ENCODE data around the gene ATG16L2.

Gene ATG16L2

DNA sequence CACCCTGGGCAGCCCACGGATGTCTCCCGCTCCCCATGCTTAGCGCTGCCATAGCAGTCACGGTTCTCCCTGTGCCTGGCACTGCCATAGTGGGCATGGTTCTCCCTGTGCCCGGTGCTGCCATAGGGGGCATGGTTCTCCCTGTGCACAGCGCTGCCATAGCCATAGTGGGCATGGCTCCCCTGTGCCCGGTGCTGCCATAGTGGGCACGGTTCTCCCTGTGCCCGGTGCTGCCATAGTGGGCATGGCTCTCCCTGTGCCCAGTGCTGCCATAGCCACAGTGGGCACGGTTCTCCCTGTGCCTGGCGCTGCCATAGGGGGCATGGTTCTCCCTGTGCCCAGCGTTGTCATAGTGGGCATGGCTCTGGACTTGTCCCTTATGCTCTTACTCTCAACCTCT lies 42.2 kb upstream of the ATG16L2 start:
- TF ChIP-seq HIC1 (tag by site-specific recombination; IDR thresholded peaks at IDR 0.05) (peak; percentile 77), ZNF146 (tag by site-specific recombination; IDR thresholded peaks at IDR 0.05) (no peak)
- ChIA-PET POLR2A (interaction anchor here (0.7 kb wide), 1 partner anchor 21 kb away, joined by 3 read pairs; no protein-coding TSS in a partner anchor), CTCF (interaction anchor here (0.7 to 1.1 kb wide), 3 partner anchors 21 to 564 kb away, joined by 3 to 5 read pairs (median 3); no protein-coding TSS in a partner anchor)
- no peak overlapping the region for H3K27ac ChIP-seq (ENCODE audit: extremely low read depth, low read depth, low read length)
- H3K9me3 ChIP-seq (ENCODE audit: control insufficient read depth, insufficient read depth, low read depth, low read length), result no peaks in the 10 kb centered on the region
- no peak overlapping the region for H3K4me3 ChIP-seq (ENCODE audit: low read depth, low read length)
- no peaks in the 10 kb centered on the region for H3K4me1 ChIP-seq (ENCODE audit: control insufficient read depth, insufficient read depth, low read length)
- H3K36me3 ChIP-seq (ENCODE audit: control insufficient read depth in 2 of 2, insufficient read depth in 1 of 2, low read length in 2 of 2), result no peaks in the 10 kb centered on the region

DNA sequence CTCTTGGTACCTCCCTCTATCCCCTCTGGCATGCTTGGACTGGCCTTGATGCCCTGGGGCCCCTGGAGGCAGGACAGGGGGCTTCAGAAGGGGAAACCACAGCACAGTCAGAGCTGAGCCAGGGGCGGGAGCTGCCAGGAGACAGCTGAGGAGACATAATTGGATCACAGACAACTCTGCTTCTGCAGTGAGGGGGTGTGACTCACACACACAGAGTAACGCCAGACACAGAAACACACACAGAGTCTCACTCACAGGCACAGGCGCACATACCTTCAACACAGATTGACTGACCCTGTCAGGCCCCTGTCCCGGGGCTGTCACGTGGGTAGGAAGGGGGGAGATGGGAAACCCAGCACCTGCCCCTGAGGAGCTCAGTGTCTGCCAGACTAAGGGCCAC lies 40.9 kb upstream of the ATG16L2 start:
- no peak overlapping the region for H3K27ac ChIP-seq (ENCODE audit: extremely low read depth, low read depth, low read length)
- CTCF ChIA-PET, result interaction anchor here (0.5 to 0.6 kb wide), 4 partner anchors 13 to 942 kb away, joined by 3 to 5 read pairs (median 3); no protein-coding TSS in a partner anchor
- no peaks in the 10 kb centered on the region for H3K36me3 ChIP-seq (ENCODE audit: control insufficient read depth in 2 of 2, insufficient read depth in 1 of 2, low read length in 2 of 2)
- TF ChIP-seq ZNF626 (tag by site-specific recombination; IDR thresholded peaks at IDR 0.05), result no peak
- TF ChIP-seq, protein P1, sequence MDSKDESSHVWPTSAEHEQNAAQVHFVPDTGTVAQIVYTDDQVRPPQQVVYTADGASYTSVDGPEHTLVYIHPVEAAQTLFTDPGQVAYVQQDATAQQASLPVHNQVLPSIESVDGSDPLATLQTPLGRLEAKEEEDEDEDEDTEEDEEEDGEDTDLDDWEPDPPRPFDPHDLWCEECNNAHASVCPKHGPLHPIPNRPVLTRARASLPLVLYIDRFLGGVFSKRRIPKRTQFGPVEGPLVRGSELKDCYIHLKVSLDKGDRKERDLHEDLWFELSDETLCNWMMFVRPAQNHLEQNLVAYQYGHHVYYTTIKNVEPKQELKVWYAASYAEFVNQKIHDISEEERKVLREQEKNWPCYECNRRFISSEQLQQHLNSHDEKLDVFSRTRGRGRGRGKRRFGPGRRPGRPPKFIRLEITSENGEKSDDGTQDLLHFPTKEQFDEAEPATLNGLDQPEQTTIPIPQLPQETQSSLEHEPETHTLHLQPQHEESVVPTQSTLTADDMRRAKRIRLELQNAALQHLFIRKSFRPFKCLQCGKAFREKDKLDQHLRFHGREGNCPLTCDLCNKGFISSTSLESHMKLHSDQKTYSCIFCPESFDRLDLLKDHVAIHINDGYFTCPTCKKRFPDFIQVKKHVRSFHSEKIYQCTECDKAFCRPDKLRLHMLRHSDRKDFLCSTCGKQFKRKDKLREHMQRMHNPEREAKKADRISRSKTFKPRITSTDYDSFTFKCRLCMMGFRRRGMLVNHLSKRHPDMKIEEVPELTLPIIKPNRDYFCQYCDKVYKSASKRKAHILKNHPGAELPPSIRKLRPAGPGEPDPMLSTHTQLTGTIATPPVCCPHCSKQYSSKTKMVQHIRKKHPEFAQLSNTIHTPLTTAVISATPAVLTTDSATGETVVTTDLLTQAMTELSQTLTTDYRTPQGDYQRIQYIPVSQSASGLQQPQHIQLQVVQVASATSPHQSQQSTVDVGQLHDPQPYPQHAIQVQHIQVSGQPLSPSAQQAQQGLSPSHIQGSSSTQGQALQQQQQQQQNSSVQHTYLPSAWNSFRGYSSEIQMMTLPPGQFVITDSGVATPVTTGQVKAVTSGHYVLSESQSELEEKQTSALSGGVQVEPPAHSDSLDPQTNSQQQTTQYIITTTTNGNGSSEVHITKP (tag by site-specific recombination; IDR thresholded peaks at IDR 0.05), result peak; percentile 12; the same call in 1 of the 2 replicates
- peak; percentile 23; the same call in 1 of the 2 replicates for TF ChIP-seq GLIS1 (tag by site-specific recombination; IDR thresholded peaks at IDR 0.05)
- no peak for TF ChIP-seq ZNF24 (tag by site-specific recombination; IDR thresholded peaks at IDR 0.05)
- TF ChIP-seq OSR2 (tag by site-specific recombination; IDR thresholded peaks at IDR 0.05), result 0 out of 2 replicates have a peak, but pooled peaks have one; percentile 35
- no peak for TF ChIP-seq ZNF521 (tag by site-specific recombination; IDR thresholded peaks at IDR 0.05)
- peak; percentile 23; the same call in 1 of the 2 replicates for TF ChIP-seq GLIS2 (tag by site-specific recombination; IDR thresholded peaks at IDR 0.05)
- H3K4me3 ChIP-seq (ENCODE audit: low read depth, low read length), result no peak overlapping the region
- POLR2A ChIA-PET, result no interaction called here
- H3K9me3 ChIP-seq (ENCODE audit: control insufficient read depth, insufficient read depth, low read depth, low read length), result no peaks in the 10 kb centered on the region
- H3K4me1 ChIP-seq (ENCODE audit: control insufficient read depth, insufficient read depth, low read length), result no peaks in the 10 kb centered on the region

- TF ChIP-seq ZNF510 (tag by site-specific recombination; IDR thresholded peaks at IDR 0.05; ENCODE audit: insufficient replicate concordance) (no peak), ZNF664 (tag by site-specific recombination; IDR thresholded peaks at IDR 0.05) (peak; percentile 86)
- POLR2A ChIA-PET, result no interaction called here
- Histone ChIP-seq H3K4me3 (ENCODE audit: low read depth, low read length) (no peak overlapping the region), H3K9me3 (ENCODE audit: control insufficient read depth, insufficient read depth, low read depth, low read length) (no peaks in the 10 kb centered on the region), H3K36me3 (ENCODE audit: control insufficient read depth in 2 of 2, insufficient read depth in 1 of 2, low read length in 2 of 2) (no peaks in the 10 kb centered on the region), H3K4me1 (ENCODE audit: control insufficient read depth, insufficient read depth, low read length) (no peaks in the 10 kb centered on the region), H3K27ac (ENCODE audit: extremely low read depth, low read depth, low read length) (no peak overlapping the region)
- CTCF ChIA-PET, result interaction anchor here (0.5 to 0.6 kb wide), 3 partner anchors 13 to 942 kb away, joined by 3 to 5 read pairs (median 3); no protein-coding TSS in a partner anchor
Observed at GRCh38 chr11:72773696-72774095, 40.5 kb upstream of the ATG16L2 start.

DNA sequence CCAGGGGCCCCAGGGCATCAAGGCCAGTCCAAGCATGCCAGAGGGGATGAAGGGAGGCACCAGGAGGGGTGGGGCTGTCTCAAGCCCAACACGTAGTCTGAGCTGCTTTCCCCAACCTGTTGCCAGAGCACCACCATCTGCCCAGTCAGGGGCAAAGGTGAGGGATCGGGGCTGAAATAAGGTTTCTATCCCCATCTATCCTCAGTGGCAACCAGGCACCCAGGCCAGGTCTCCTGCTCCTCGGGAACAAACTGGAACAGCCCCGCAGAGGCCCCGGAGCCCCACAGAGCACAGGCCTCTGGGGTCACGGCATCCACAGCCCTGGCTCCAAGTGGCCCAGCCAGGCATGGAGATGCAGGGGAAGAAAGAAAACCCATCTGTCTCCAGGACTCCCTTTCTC lies 39.7 kb upstream of the ATG16L2 start:
- Histone ChIP-seq H3K4me3 (ENCODE audit: low read depth, low read length) (no peak overlapping the region), H3K36me3 (ENCODE audit: control insufficient read depth in 2 of 2, insufficient read depth in 1 of 2, low read length in 2 of 2) (peaks cover 0 to under 1% of the 10 kb centered on the region in 2 experiments; a peak in 1 of 3 replicates), H3K27ac (ENCODE audit: extremely low read depth, low read depth, low read length) (no peak overlapping the region), H3K4me1 (ENCODE audit: control insufficient read depth, insufficient read depth, low read length) (no peaks in the 10 kb centered on the region), H3K9me3 (ENCODE audit: control insufficient read depth, insufficient read depth, low read depth, low read length) (no peaks in the 10 kb centered on the region)
- no peak for TF ChIP-seq KLF8 (tag by site-specific recombination; IDR thresholded peaks at IDR 0.05)
- TF ChIP-seq ZNF132 (tag by site-specific recombination; IDR thresholded peaks at IDR 0.05; ENCODE audit: borderline replicate concordance), result no peak
- TF ChIP-seq ZBTB1 (tag by site-specific recombination; IDR thresholded peaks at IDR 0.05), result no peak
- no peak for TF ChIP-seq ZNF391 (tag by site-specific recombination; IDR thresholded peaks at IDR 0.05; ENCODE audit: borderline replicate concordance, low read depth)
- TF ChIP-seq ZNF121 (tag by site-specific recombination; IDR thresholded peaks at IDR 0.05), result no peak
- TF ChIP-seq ZBTB8A (tag by site-specific recombination; IDR thresholded peaks at IDR 0.05), result no peak
- TF ChIP-seq ZNF146 (tag by site-specific recombination; IDR thresholded peaks at IDR 0.05), result no peak
- TF ChIP-seq SCRT2 (tag by site-specific recombination; IDR thresholded peaks at IDR 0.05), result peak; percentile 71
- TF ChIP-seq ZNF513 (tag by site-specific recombination; IDR thresholded peaks at IDR 0.05), result no peak
- ChIA-PET POLR2A (no interaction called here), CTCF (interaction anchor here (0.6 to 0.8 kb wide), 2 partner anchors 20 to 511 kb away, joined by 4 read pairs; partner anchors contain the start of gene STARD10)

Measured in HEK293 (cell line).